Measurements from ENCODE around the gene ZBTB42.
A peak's percentile ranks its signal among the peaks of the same experiment; 100 is the strongest.

ZBTB42 gene

GRCh38 chr14:104794099-104794498 lies 6.8 kb upstream of the ZBTB42 start:
- Histone ChIP-seq H3K9ac (peak overlapping the region; percentile 98), H4K20me1 (peaks cover 60% of the 10 kb centered on the region)

GRCh38 chr14:104794631-104794992 lies 6.3 kb upstream of the ZBTB42 start:
- Histone ChIP-seq H3K9ac (peak overlapping the region; percentile 98), H4K20me1 (peaks cover 55% of the 10 kb centered on the region), H3K27me3 (peaks cover 24% of the 10 kb centered on the region; the same call in 1 of the 2 replicates), H3K36me3 (peaks cover 35% of the 10 kb centered on the region), H3K4me2 (peak overlapping the region; percentile 97), H3K4me3 (peak overlapping the region; percentile 98), H3K9me3 (no peaks in the 10 kb centered on the region), H3K4me1 (peaks cover 86% of the 10 kb centered on the region), H3K27ac (peak overlapping the region; percentile 96)
- TF ChIP-seq Cebpa-rat (IDR thresholded peaks at IDR 0.05) = no peak

More at GRCh38 chr14:104794099-104794498, 6.8 kb upstream of the ZBTB42 start:
- Histone ChIP-seq H3K27me3 (peaks cover 23% of the 10 kb centered on the region; the same call in 1 of the 2 replicates), H3K4me1 (peaks cover 86% of the 10 kb centered on the region), H3K27ac (peak overlapping the region; percentile 96), H3K9me3 (no peaks in the 10 kb centered on the region), H3K4me3 (peak overlapping the region; percentile 98), H3K36me3 (peaks cover 40% of the 10 kb centered on the region), H3K4me2 (peak overlapping the region; percentile 97)
- no peak for TF ChIP-seq Cebpa-rat (IDR thresholded peaks at IDR 0.05)

GRCh38 chr14:104794993-104795780 lies 5.7 kb upstream of the ZBTB42 start, which contains the start of gene AKT1:
TSS of gene AKT1 (minus strand) at chr14:104795748. CDS start at chr14:104792643, 3,105 bp downstream.
- H3K4me2 ChIP-seq = peak within 1 kb of the TSS; percentile 98
- H3K4me1 ChIP-seq = peaks cover 88% of the 10 kb centered on the region
- H3K9me3 ChIP-seq = no peaks in the 10 kb centered on the region
- H3K9ac ChIP-seq = peak within 1 kb of the TSS; percentile 98
- peak within 1 kb of the TSS; percentile 96 for H3K27ac ChIP-seq
- peak within 1 kb of the TSS; percentile 98 for H3K4me3 ChIP-seq
- H3K36me3 ChIP-seq = peaks cover 30% of the 10 kb centered on the region
- peaks cover 49% of the 10 kb centered on the region for H4K20me1 ChIP-seq
- peaks cover 24% of the 10 kb centered on the region; the same call in 1 of the 2 replicates for H3K27me3 ChIP-seq
- TF ChIP-seq Cebpa-rat (IDR thresholded peaks at IDR 0.05) = no peak

GRCh38 chr14:104795781-104796686 lies 4.9 kb upstream of the ZBTB42 start:
- H3K4me2 ChIP-seq = peak overlapping the region; percentile 98
- peak overlapping the region; percentile 98 for H3K4me3 ChIP-seq
- peaks cover 41% of the 10 kb centered on the region for H4K20me1 ChIP-seq
- H3K27ac ChIP-seq = peak overlapping the region; percentile 96
- TF ChIP-seq Cebpa-rat (IDR thresholded peaks at IDR 0.05) = no peak
- H3K4me1 ChIP-seq = peaks cover 80% of the 10 kb centered on the region
- peak overlapping the region; percentile 98 for H3K9ac ChIP-seq
- H3K9me3 ChIP-seq = no peaks in the 10 kb centered on the region
- H3K36me3 ChIP-seq = peaks cover 21% of the 10 kb centered on the region
- H3K27me3 ChIP-seq = peaks cover 24% of the 10 kb centered on the region; the same call in 1 of the 2 replicates

- Histone ChIP-seq H3K4me1 (peaks cover 80% of the 10 kb centered on the region), H3K27me3 (peaks cover 24% of the 10 kb centered on the region; the same call in 1 of the 2 replicates), H3K4me3 (no peak overlapping the region; the same call in 1 of the 2 replicates), H3K36me3 (peaks cover 15% of the 10 kb centered on the region), H3K9ac (no peak overlapping the region; the same call in 1 of the 2 replicates), H3K4me2 (peak overlapping the region; percentile 98), H3K27ac (no peak overlapping the region), H3K9me3 (no peaks in the 10 kb centered on the region), H4K20me1 (peaks cover 40% of the 10 kb centered on the region)
- no peak for TF ChIP-seq Cebpa-rat (IDR thresholded peaks at IDR 0.05)
Observed at GRCh38 chr14:104796687-104797081, 4.2 kb upstream of the ZBTB42 start.

GRCh38 chr14:104797115-104798044 lies 3.5 kb upstream of the ZBTB42 start:
- H3K4me1 ChIP-seq = peaks cover 80% of the 10 kb centered on the region
- no peak for TF ChIP-seq Cebpa-rat (IDR thresholded peaks at IDR 0.05)
- peak overlapping the region; percentile 27 for H3K9ac ChIP-seq
- peaks cover 8% of the 10 kb centered on the region; the same call in 1 of the 2 replicates for H3K36me3 ChIP-seq
- H3K27ac ChIP-seq = peak overlapping the region; percentile 19
- H3K9me3 ChIP-seq = no peaks in the 10 kb centered on the region
- no peak overlapping the region for H3K4me3 ChIP-seq
- peaks cover 24% of the 10 kb centered on the region; the same call in 1 of the 2 replicates for H3K27me3 ChIP-seq
- H4K20me1 ChIP-seq = peaks cover 40% of the 10 kb centered on the region
- H3K4me2 ChIP-seq = peak overlapping the region; percentile 98

GRCh38 chr14:104798300-104799243 lies 2.3 kb upstream of the ZBTB42 start:
- H3K4me1 ChIP-seq = peaks cover 80% of the 10 kb centered on the region
- no peak for TF ChIP-seq Cebpa-rat (IDR thresholded peaks at IDR 0.05)
- no peak overlapping the region for H3K4me3 ChIP-seq
- H3K9ac ChIP-seq = peak overlapping the region; percentile 27; the same call in 1 of the 2 replicates
- H3K27ac ChIP-seq = peak overlapping the region; percentile 19; the same call in 1 of the 2 replicates
- H3K36me3 ChIP-seq = no peaks in the 10 kb centered on the region
- no peaks in the 10 kb centered on the region for H3K9me3 ChIP-seq
- peak overlapping the region; percentile 98 for H3K4me2 ChIP-seq
- H3K27me3 ChIP-seq = peaks cover 24% of the 10 kb centered on the region; the same call in 1 of the 2 replicates
- peaks cover 40% of the 10 kb centered on the region for H4K20me1 ChIP-seq
